ENCODE data around the gene PATJ. TPM values are rescaled to one million over a fixed set of nuclear protein-coding genes. Genes with fewer than 3 reads are reported as not detected.

Gene PATJ
- total and polyA plus RNA-seq, 10 donors = 2.3 to 32.2 (median 17.7) TPM

- intact Hi-C loops (cut with DNase I; ENCODE audit: low total_unique reads) = no loop called here
- 86 to 93% (median 90%) methylated on average over 4 of the region's 4 CpGs for whole genome bisulfite sequencing, 5 donors
- Histone ChIP-seq H3K36me3 (no peaks in the 10 kb centered on the region), H3K9me3 (no peaks in the 10 kb centered on the region), H3K4me3 (no peak overlapping the region), H3K4me1 (no peaks in the 10 kb centered on the region), H3K27me3 (replicated peaks in 1 of 7) (no peaks in the 10 kb centered on the region), H3K27ac (no peak overlapping the region)
- DNase-seq = no peak
- TF ChIP-seq POLR2A (IDR thresholded peaks at IDR 0.05) = no peak
- TF ChIP-seq CTCF (IDR thresholded peaks at IDR 0.05 in 8 of 11, conservative IDR thresholded peaks at IDR 0.05 in 3 of 11) = no peak
- TF ChIP-seq POLR2AphosphoS5 (IDR thresholded peaks at IDR 0.05) = no peak
Observed at GRCh38 chr1:61979729-61980128, 237.4 kb downstream of the PATJ start.

- intact Hi-C loops (cut with DNase I; ENCODE audit: low total_unique reads) = no loop called here
- no peak for DNase-seq
- H3K27me3 ChIP-seq (replicated peaks in 1 of 7) = no peaks in the 10 kb centered on the region
- 76 to 82% (median 77%) methylated on average over 4 of the region's 4 CpGs for WGBS, 5 donors
- no peaks in the 10 kb centered on the region for H3K9me3 ChIP-seq
- TF ChIP-seq POLR2A (IDR thresholded peaks at IDR 0.05) (no peak), CTCF (IDR thresholded peaks at IDR 0.05 in 8 of 11, conservative IDR thresholded peaks at IDR 0.05 in 3 of 11) (no peak), POLR2AphosphoS5 (IDR thresholded peaks at IDR 0.05) (no peak)
- H3K36me3 ChIP-seq = no peaks in the 10 kb centered on the region
- H3K4me3 ChIP-seq = no peak overlapping the region
- no peak overlapping the region for H3K27ac ChIP-seq
- no peaks in the 10 kb centered on the region for H3K4me1 ChIP-seq
Observed at GRCh38 chr1:61980561-61980960, 238.3 kb downstream of the PATJ start.

DNA sequence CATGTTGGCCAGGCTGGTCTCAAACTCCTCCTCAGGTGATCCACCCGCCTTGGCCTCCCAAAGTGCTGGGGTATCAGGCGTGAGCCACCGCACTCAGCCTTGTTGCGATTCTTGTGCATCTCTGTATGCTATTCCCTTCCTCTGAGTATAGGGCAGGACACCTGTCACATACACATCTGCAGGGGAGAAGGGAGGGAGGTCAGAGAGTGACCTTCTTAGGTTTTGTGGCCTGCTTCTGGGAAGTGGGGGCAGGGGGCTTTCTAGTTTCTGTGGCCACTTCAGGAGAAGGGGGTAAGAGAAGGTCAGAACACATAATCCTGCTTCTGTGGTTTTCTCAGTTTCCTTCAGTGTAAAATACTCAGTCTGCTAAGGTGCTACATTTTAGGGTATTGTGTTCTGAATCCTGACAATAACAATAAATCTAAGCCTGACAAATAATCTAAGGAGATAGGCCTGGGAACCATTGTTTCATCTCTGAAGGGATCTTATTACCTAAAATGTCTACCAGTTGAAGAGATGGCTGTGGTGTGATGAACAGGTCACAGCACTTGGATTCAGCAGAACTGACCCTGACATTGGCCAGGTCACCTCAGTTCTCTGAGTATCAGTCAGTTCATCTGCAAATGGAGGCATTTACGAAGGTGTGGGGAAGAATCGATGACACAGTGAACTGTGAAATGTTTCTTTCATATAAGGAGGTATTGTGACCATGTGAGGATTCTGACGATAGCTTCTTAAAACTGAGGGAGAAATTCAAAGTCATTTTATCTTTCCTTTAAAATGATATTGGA lies 239.8 kb downstream of the PATJ start:
- 93 to 97% (median 94%) methylated on average over 7 of the region's 7 CpGs for WGBS, 5 donors
- no peaks in the 10 kb centered on the region for H3K9me3 ChIP-seq

More for the DNA sequence above, 239.8 kb downstream of the PATJ start:
- no peaks in the 10 kb centered on the region for H3K4me1 ChIP-seq
- TF ChIP-seq POLR2A (IDR thresholded peaks at IDR 0.05) (no peak), CTCF (IDR thresholded peaks at IDR 0.05 in 8 of 11, conservative IDR thresholded peaks at IDR 0.05 in 3 of 11) (no peak), POLR2AphosphoS5 (IDR thresholded peaks at IDR 0.05) (no peak)
- no peaks in the 10 kb centered on the region for H3K27me3 ChIP-seq (replicated peaks in 1 of 7)
- no peak overlapping the region for H3K27ac ChIP-seq
- no peak overlapping the region for H3K4me3 ChIP-seq
- DNase-seq = no peak
- H3K36me3 ChIP-seq = no peaks in the 10 kb centered on the region
- intact Hi-C loops (cut with DNase I; ENCODE audit: low total_unique reads) = no loop called here
